ENCODE measurements around the gene ZPR1. TPM values are rescaled to one million over a fixed set of nuclear protein-coding genes. Genes with fewer than 3 reads are reported as not detected.
A peak's percentile ranks its signal among the peaks of the same experiment; 100 is the strongest.
"Not testable (repeated sequence)": the region's sequence is repeated elsewhere in the genome, so short reads cannot be mapped to it uniquely, and the experiment has no call there.

Gene ZPR1
- total RNA-seq, result 26.7 TPM

- DNase-seq (ENCODE audit: low spot score), result peak; percentile 90
- intact Hi-C loops (cut with DNase I), result loop anchor here (10.0 kb wide), 1 partner anchor 317 kb away; no protein-coding TSS in a partner anchor
- peak; percentile 92 for ATAC-seq
Measured at GRCh38 chr11:116787786-116788486, at the start of gene ZPR1. Gene ZPR1 (minus strand): TSS chr11:116788023. CDS start chr11:116787990, 33 bp downstream.

- ATAC-seq (no peak), DNase-seq (ENCODE audit: low spot score) (no peak)
- intact Hi-C loops (cut with DNase I), result no loop called here
Measured at GRCh38 chr11:116836632-116836991, 48.8 kb upstream of the ZPR1 start.

GRCh38 chr11:116835791-116836631, 48.2 kb upstream of the ZPR1 start:
- intact Hi-C loops (cut with DNase I), result no loop called here
- peak; percentile 93 for ATAC-seq
- DNase-seq (ENCODE audit: low spot score), result peak; percentile 89

GRCh38 chr11:116835042-116835772, 47.4 kb upstream of the ZPR1 start:
- peak; percentile 55 for DNase-seq (ENCODE audit: low spot score)
- ATAC-seq, result peak; percentile 57
- intact Hi-C loops (cut with DNase I), result no loop called here

DNA sequence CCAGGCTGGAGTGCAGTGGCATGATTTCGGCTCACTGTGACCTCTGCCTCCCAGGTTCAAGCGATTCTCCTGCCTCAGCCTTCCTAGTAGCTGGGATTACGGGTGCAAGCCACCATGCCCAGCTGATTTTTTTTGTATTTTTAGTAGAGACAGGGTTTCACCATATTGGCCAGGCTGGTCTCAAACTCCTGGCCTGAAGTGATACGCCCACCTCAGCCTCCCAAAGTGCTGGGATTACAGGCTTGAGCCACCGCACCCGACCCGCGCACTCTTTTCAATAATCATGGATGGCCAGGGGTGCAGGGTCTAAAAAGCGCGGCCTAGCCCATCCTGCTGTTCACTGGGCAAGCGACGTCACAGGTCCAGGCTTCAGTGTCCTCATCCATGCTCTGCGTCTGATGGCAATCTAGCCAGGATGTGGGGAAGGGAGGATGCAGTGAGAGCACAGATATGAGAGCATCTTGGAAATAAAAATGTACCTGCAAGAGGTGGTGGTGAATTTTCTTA, 46.8 kb upstream of the ZPR1 start:
- not testable (repeated sequence) for ATAC-seq; DNase-seq (ENCODE audit: low spot score)
- intact Hi-C loops (cut with DNase I), result loop anchor here (5.0 kb wide), 1 partner anchor 42 kb away; the partner anchor contains the start of gene APOA5

GRCh38 chr11:116833816-116834534, 46.2 kb upstream of the ZPR1 start:
- DNase-seq (ENCODE audit: low spot score), result peak; percentile 45
- intact Hi-C loops (cut with DNase I), result loop anchor here (5.0 kb wide), 1 partner anchor 42 kb away; the partner anchor contains the start of gene APOA5
- no peak for ATAC-seq

DNA sequence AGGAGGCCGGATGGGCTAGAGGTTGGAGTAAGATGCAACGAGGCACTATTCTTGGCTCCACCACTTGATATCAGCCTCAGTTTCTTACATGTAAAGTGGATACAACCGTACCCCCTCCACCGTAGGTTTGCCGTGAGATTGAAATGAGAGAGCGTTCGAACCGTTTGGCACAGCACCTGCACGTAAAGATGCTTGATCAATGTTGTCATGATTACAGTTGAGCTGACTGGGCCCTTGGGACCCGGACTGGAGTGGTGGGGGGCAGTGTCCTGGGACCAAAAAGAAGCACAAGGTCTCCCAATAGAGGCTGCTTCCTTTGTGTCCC, 45.6 kb upstream of the ZPR1 start:
- intact Hi-C loops (cut with DNase I), result loop anchor here (5.0 kb wide), 1 partner anchor 41 kb away; the partner anchor contains the start of gene APOA5
- ATAC-seq, result no peak
- peak; percentile 25 for DNase-seq (ENCODE audit: low spot score)

DNA sequence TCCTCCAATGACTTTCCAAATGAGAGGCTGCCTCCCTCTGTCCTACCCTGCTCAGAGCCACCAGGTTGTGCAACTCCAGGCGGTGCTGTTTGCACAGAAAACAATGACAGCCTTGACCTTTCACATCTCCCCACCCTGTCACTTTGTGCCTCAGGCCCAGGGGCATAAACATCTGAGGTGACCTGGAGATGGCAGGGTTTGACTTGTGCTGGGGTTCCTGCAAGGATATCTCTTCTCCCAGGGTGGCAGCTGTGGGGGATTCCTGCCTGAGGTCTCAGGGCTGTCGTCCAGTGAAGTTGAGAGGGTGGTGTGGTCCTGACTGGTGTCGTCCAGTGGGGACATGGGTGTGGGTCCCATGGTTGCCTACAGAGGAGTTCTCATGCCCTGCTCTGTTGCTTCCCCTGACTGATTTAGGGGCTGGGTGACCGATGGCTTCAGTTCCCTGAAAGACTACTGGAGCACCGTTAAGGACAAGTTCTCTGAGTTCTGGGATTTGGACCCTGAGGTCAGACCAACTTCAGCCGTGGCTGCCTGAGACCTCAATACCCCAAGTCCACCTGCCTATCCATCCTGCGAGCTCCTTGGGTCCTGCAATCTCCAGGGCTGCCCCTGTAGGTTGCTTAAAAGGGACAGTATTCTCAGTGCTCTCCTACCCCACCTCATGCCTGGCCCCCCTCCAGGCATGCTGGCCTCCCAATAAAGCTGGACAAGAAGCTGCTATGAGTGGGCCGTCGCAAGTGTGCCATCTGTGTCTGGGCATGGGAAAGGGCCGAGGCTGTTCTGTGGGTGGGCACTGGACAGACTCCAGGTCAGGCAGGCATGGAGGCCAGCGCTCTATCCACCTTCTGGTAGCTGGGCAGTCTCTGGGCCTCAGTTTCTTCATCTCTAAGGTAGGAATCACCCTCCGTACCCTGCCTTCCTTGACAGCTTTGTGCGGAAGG, 44.8 kb upstream of the ZPR1 start:
- intact Hi-C loops (cut with DNase I), result loop anchor here (5.0 kb wide), 1 partner anchor 40 kb away; the partner anchor contains the start of gene APOA5
- ATAC-seq (no peak), DNase-seq (ENCODE audit: low spot score) (peak; percentile 31)

DNA sequence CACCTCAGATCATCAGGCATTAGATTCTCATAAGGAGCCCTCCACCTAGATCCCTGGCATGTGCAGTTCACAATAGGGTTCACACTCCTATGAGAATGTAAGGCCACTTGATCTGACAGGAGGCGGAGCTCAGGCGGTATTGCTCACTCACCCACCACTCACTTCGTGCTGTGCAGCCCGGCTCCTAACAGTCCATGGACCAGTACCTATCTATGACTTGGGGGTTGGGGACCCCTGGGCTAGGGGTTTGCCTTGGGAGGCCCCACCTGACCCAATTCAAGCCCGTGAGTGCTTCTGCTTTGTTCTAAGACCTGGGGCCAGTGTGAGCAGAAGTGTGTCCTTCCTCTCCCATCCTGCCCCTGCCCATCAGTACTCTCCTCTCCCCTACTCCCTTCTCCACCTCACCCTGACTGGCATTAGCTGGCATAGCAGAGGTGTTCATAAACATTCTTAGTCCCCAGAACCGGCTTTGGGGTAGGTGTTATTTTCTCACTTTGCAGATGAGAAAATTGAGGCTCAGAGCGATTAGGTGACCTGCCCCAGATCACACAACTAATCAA, 44.0 kb upstream of the ZPR1 start:
- ATAC-seq (no peak), DNase-seq (ENCODE audit: low spot score) (no peak)

DNA sequence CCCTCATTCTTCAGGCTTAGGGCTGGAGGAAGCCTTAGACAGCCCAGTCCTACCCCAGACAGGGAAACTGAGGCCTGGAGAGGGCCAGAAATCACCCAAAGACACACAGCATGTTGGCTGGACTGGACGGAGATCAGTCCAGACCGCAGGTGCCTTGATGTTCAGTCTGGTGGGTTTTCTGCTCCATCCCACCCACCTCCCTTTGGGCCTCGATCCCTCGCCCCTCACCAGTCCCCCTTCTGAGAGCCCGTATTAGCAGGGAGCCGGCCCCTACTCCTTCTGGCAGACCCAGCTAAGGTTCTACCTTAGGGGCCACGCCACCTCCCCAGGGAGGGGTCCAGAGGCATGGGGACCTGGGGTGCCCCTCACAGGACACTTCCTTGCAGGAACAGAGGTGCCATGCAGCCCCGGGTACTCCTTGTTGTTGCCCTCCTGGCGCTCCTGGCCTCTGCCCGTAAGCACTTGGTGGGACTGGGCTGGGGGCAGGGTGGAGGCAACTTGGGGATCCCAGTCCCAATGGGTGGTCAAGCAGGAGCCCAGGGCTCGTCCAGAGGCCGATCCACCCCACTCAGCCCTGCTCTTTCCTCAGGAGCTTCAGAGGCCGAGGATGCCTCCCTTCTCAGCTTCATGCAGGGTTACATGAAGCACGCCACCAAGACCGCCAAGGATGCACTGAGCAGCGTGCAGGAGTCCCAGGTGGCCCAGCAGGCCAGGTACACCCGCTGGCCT, 42.5 kb upstream of the ZPR1 start:
- ATAC-seq, result no peak
- intact Hi-C loops (cut with DNase I), result loop anchor here (5.0 kb wide), 1 partner anchor 38 kb away; the partner anchor contains the start of gene APOA5
- no peak for DNase-seq (ENCODE audit: low spot score)

More for the DNA sequence above, 44.0 kb upstream of the ZPR1 start:
- intact Hi-C loops (cut with DNase I), result loop anchor here (5.0 kb wide), 1 partner anchor 40 kb away; the partner anchor contains the start of gene APOA5

DNA sequence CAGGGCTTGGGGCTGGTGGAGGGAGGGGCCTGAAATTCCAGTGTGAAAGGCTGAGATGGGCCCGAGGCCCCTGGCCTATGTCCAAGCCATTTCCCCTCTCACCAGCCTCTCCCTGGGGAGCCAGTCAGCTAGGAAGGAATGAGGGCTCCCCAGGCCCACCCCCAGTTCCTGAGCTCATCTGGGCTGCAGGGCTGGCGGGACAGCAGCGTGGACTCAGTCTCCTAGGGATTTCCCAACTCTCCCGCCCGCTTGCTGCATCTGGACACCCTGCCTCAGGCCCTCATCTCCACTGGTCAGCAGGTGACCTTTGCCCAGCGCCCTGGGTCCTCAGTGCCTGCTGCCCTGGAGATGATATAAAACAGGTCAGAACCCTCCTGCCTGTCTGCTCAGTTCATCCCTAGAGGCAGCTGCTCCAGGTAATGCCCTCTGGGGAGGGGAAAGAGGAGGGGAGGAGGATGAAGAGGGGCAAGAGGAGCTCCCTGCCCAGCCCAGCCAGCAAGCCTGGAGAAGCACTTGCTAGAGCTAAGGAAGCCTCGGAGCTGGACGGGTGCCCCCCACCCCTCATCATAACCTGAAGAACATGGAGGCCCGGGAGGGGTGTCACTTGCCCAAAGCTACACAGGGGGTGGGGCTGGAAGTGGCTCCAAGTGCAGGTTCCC, 41.8 kb upstream of the ZPR1 start, which contains the start of gene APOC3:
Gene APOC3, plus strand, starts transcription at position 383 of the 659 bp plus-strand sequence. CDS start 676 bp downstream, outside the sequence.
- intact Hi-C loops (cut with DNase I), result loop anchor here (5.0 kb wide), 1 partner anchor 37 kb away; the partner anchor contains the start of gene APOA5
- DNase-seq (ENCODE audit: low spot score) (peak; percentile 47), ATAC-seq (no peak)

DNA sequence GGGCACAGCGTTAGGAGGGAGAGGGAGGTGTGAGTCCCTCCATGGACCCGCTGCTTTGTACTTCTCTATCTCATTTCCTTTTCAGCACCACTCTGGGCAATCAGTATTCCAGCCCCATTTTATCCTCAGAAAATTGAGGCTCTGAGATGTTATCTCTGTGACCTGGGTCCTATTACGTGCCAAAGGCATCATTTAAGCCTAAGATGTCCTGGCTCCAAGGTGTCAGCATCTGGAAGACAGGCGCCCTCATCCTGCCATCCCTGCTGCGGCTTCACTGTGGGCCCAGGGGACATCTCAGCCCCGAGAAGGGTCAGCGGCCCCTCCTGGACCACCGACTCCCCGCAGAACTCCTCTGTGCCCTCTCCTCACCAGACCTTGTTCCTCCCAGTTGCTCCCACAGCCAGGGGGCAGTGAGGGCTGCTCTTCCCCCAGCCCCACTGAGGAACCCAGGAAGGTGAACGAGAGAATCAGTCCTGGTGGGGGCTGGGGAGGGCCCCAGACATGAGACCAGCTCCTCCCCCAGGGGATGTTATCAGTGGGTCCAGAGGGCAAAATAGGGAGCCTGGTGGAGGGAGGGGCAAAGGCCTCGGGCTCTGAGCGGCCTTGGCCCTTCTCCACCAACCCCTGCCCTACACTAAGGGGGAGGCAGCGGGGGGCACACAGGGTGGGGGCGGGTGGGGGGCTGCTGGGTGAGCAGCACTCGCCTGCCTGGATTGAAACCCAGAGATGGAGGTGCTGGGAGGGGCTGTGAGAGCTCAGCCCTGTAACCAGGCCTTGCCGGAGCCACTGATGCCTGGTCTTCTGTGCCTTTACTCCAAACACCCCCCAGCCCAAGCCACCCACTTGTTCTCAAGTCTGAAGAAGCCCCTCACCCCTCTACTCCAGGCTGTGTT, 41.1 kb upstream of the ZPR1 start:
- intact Hi-C loops (cut with DNase I), result no loop called here
- no peak for ATAC-seq

GRCh38 chr11:116827461-116827860, 39.6 kb upstream of the ZPR1 start:
- intact Hi-C loops (cut with DNase I), result no loop called here
- no peak for DNase-seq (ENCODE audit: low spot score)

More for the DNA sequence above, 41.1 kb upstream of the ZPR1 start:
- no peak for DNase-seq (ENCODE audit: low spot score)

DNA sequence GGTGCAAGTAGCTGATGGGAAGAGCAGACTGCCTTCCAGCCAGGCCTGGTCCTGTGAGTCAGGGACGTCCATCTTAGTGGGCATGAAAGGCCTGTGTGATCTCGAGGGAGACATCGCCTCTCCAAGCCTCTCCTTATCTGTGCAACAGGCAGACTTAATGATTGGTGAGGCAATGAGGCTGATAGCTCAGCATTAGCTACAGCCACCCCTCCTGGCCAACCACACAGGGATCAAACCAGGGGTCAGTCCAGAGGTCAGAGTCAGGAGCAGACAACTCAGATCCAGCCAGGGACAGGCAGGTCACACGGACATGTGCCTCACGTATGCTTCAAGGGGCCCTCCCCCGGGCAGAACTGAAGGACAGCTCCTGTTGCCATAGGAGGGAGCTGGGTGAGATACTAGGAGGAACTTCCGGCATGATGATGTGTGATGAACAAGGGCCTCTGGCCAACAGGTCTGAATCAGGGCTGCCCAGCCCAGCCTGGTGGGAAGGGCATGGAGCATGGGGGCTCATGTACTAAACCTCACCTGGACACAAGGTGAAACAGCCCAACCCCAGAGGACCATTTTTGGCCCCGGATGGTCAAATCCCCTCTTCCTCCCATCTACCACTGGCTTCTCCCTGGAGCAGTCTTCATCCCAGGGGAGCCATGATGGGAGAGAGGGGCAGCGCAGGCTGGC, 39.1 kb upstream of the ZPR1 start:
- ATAC-seq (no peak), DNase-seq (ENCODE audit: low spot score) (peak; percentile 40)
- intact Hi-C loops (cut with DNase I), result no loop called here

More at GRCh38 chr11:116827461-116827860, 39.6 kb upstream of the ZPR1 start:
- ATAC-seq, result no peak

Measured in sciatic nerve (tissue), 2 donors.